Prostate gland (tissue), 2 donors: ENCODE data around the gene LYPD5. TPM values are rescaled to one million over a fixed set of nuclear protein-coding genes. Genes with fewer than 3 reads are reported as not detected.
A peak's percentile ranks its signal among the peaks of the same experiment; 100 is the strongest.
"Not testable (repeated sequence)": the region's sequence is repeated elsewhere in the genome, so short reads cannot be mapped to it uniquely, and the experiment has no call there.

Source experiments
- DNase-seq: peaks from one replicate; pipeline ENCODE4 v3.0.0-alpha.2; 2019; ENCODE audit warnings: low spot score
- H3K27ac ChIP-seq, 2 donors: fragments of 200-600 bp; sonication (generic); 2 replicates each; pipeline ENCODE4 v1.5.1; 2017 to 2019
- H3K27me3 ChIP-seq: fragments of 200-600 bp; sonication (generic); replicated peaks from 2 replicates; pipeline ENCODE4 v1.5.1; 2019; ENCODE audit not compliant: insufficient read depth
- H3K36me3 ChIP-seq, 2 donors: fragments of 200-600 bp; sonication (generic); 1 replicate in 1 of 2; 2 replicates in 1 of 2; pipeline versions ENCODE4 v1.5.1 to v1.8.1; 2017 to 2019
- H3K4me1 ChIP-seq: fragments of 200-600 bp; sonication (generic); replicated peaks from 2 replicates; pipeline ENCODE4 v1.5.1; 2019
- H3K4me3 ChIP-seq, 2 donors: fragments of 200-600 bp; sonication (generic); 2 replicates each; pipeline ENCODE4 v1.5.1; 2017 to 2019
- H3K9me3 ChIP-seq: fragments of 200-600 bp; sonication (generic); 2 replicates; pipeline ENCODE4 v1.5.1; 2017
- CTCF ChIP-seq, 4 experiments: fragments of 200-600 bp in 2 of 4; fragments of 450-650 bp in 2 of 4; sonication (generic) in 2 of 4; IDR thresholded peaks; 1 replicate in 3 of 4; 2 replicates in 1 of 4; pipeline ENCODE4 v1.5.1; 2016 to 2019; ENCODE audit warnings: antibody characterized with exemption in 4 of 4, mild to moderate bottlenecking in 2 of 4, moderate library complexity in 2 of 4
- POLR2A ChIP-seq: fragments of 450-650 bp; IDR thresholded peaks from one replicate; pipeline ENCODE4 v1.6.1; 2016; ENCODE audit warnings: antibody characterized with exemption, mild to moderate bottlenecking
- POLR2AphosphoS5 ChIP-seq: sonication (generic); formaldehyde crosslinking; IDR thresholded peaks from one replicate; pipeline ENCODE4 v1.6.1; 2017; ENCODE audit warnings: antibody characterized with exemption
- WGBS: methylation state at CpG from one replicate; pipeline ENCODE4 v1.1.5; 2018; 5-methylcytosine and 5-hydroxymethylcytosine counted together
- intact Hi-C: fragments of 100-400 bp; cut with DNase I; formaldehyde crosslinking; loops from one replicate; pipeline ENCODE4 v1.14.2; 2022
- total RNA-seq, 2 donors: library from RNA; depleted of rRNA; stranded (reverse); fragments of >200 nt; gene quantifications; one replicate each; pipeline ENCODE4 v1.1.0, GENCODE V29; 2016

Gene LYPD5
- total RNA-seq, 2 donors from 2014 or later = 2.7 to 6.2 TPM

DNA sequence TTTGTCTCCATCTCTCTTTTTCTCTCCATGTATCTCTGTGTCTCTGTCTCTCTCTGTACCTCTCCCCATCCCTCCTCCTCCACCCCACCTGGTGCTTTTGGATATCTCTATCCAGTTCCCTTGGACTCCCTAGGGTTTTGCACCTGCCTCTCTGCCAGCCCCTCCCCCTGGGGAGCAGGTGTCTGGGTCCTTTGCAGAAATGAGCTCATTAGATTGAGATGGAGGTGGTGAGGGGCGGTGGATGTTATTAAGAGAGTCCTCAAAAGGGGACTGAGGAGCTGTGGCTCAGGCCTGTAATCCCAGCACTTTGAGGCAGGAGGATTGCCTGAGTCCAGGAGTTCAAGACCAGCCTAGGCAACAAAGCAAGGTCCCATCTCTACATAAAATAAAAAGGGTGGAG, 23.6 kb downstream of the LYPD5 start:
- intact Hi-C loops = no loop called here
- H3K4me3 ChIP-seq = peak overlapping the region in 1 of 2 donors; percentile 34
- WGBS = 62% methylated on average over 1 of the region's 1 CpG
- peak overlapping the region; percentile 75 to 82 for H3K27ac ChIP-seq
- H3K9me3 ChIP-seq = no peaks in the 10 kb centered on the region
- H3K4me1 ChIP-seq = peaks cover 3% of the 10 kb centered on the region
- no peaks in the 10 kb centered on the region for H3K27me3 ChIP-seq
- DNase-seq = no peak
- TF ChIP-seq POLR2AphosphoS5 (no peak), POLR2A (no peak), CTCF (IDR thresholded peaks at IDR 0.05) (no peak)
- H3K36me3 ChIP-seq = no peaks in the 10 kb centered on the region

GRCh38 chr19:43777163-43777695, 25.0 kb downstream of the LYPD5 start:
- no peak for DNase-seq
- TF ChIP-seq CTCF (IDR thresholded peaks at IDR 0.05) (no peak), POLR2A (no peak), POLR2AphosphoS5 (no peak)
- WGBS = 8% methylated on average over 4 of the region's 4 CpGs
- Histone ChIP-seq H3K27ac (peak overlapping the region; percentile 5 to 82), H3K4me1 (peaks cover 3% of the 10 kb centered on the region), H3K27me3 (no peaks in the 10 kb centered on the region), H3K4me3 (no peak overlapping the region), H3K9me3 (no peaks in the 10 kb centered on the region), H3K36me3 (no peaks in the 10 kb centered on the region)
- intact Hi-C loops = no loop called here

DNA sequence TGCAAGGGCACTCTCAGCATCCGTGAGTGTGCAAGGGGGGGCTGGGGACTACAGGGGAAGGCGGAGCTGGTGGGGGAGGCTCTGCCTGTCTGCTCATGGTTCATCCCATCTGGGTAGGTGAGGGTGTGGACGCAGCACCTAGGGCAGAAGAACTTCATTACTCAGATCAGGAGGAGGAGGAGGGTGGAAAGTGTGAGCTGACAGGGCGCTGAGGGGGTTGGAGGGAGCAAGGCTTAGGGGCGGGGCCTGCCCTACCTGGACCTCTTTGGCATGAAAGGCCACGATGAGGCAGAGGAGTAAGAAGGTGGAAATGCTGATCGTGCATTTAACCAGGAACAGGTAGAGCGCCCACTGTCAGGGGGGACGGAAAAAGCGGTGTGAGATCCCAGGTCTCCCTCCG, 26.0 kb downstream of the LYPD5 start:
- Histone ChIP-seq H3K27me3 (no peaks in the 10 kb centered on the region), H3K36me3 (no peaks in the 10 kb centered on the region), H3K9me3 (no peaks in the 10 kb centered on the region), H3K4me3 (no peak overlapping the region), H3K4me1 (peaks cover 3% of the 10 kb centered on the region), H3K27ac (no peak overlapping the region)
- DNase-seq = no peak
- intact Hi-C loops = no loop called here
- 63% methylated on average over 11 of the region's 11 CpGs for WGBS
- TF ChIP-seq POLR2A (no peak), POLR2AphosphoS5 (no peak), CTCF (IDR thresholded peaks at IDR 0.05) (no peak)

DNA sequence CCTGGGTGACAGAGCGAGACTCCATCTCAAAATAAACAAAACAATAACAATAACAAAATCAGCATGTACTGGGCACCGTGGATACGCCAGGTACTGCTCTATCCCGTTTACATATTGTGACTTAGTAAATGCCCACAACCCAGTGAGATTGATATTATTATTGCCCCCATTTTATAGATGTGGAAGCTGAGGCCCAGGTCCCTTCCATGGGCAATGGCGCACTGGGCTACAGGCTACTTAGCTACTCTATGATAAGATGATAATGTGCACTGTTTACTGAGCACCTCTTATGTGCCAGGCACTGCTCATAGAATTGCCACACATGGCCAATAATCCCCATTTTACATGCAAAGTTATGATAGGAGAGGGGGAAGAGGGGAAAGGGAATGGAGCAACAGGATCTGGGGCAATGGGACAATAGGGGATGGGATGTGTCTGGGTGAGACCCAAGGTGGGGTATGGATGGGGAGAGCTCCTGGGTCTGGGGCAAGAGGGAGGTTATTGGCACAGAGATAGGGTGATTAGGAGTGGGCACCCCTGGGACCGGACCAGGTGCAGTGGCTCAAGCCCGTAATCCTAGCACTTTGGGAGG, 26.9 kb downstream of the LYPD5 start:
- no peak for TF ChIP-seq POLR2A
- no peak for TF ChIP-seq CTCF (IDR thresholded peaks at IDR 0.05)
- no peak for TF ChIP-seq POLR2AphosphoS5
- WGBS = 94% methylated on average over 7 of the region's 7 CpGs
- peaks cover 3% of the 10 kb centered on the region for H3K4me1 ChIP-seq
- no peak overlapping the region for H3K27ac ChIP-seq
- intact Hi-C loops = no loop called here
- DNase-seq = no peak
- H3K27me3 ChIP-seq = no peaks in the 10 kb centered on the region
- no peaks in the 10 kb centered on the region for H3K9me3 ChIP-seq
- no peaks in the 10 kb centered on the region for H3K36me3 ChIP-seq
- no peak overlapping the region for H3K4me3 ChIP-seq

DNA sequence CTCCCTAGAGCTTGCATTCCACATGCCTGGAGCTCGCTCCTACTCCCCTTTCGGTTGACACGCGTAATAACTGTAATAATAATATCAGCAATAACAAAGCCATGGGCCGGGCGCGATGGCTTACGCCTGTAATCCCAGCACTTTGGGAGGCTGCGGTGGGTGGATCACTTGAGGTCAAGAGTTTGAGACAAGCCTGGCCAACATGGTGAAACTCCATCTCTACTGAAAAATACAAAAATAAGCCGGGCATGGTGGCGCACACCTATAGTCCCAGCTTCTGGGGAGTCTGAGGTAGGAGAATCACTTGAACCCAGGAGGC, 27.3 kb downstream of the LYPD5 start:
- H3K27me3 ChIP-seq, H3K9me3 ChIP-seq, H3K27ac ChIP-seq, H3K4me1 ChIP-seq, intact Hi-C loops, H3K4me3 ChIP-seq, H3K36me3 ChIP-seq, DNase-seq: not testable (repeated sequence)
- 76% methylated on average over 11 of the region's 11 CpGs for WGBS
